Measurements from ENCODE around the gene C19orf81. TPM values are rescaled to one million over a fixed set of nuclear protein-coding genes. Genes with fewer than 3 reads are reported as not detected.

Gene C19orf81
- total and polyA plus RNA-seq, 9 of the 15 experiments (the other 6 are each of a cell fraction or from before 2014, with no cell fraction given): 2.5 to 42.9 (median 33.0) TPM; not detected in 4

DNA sequence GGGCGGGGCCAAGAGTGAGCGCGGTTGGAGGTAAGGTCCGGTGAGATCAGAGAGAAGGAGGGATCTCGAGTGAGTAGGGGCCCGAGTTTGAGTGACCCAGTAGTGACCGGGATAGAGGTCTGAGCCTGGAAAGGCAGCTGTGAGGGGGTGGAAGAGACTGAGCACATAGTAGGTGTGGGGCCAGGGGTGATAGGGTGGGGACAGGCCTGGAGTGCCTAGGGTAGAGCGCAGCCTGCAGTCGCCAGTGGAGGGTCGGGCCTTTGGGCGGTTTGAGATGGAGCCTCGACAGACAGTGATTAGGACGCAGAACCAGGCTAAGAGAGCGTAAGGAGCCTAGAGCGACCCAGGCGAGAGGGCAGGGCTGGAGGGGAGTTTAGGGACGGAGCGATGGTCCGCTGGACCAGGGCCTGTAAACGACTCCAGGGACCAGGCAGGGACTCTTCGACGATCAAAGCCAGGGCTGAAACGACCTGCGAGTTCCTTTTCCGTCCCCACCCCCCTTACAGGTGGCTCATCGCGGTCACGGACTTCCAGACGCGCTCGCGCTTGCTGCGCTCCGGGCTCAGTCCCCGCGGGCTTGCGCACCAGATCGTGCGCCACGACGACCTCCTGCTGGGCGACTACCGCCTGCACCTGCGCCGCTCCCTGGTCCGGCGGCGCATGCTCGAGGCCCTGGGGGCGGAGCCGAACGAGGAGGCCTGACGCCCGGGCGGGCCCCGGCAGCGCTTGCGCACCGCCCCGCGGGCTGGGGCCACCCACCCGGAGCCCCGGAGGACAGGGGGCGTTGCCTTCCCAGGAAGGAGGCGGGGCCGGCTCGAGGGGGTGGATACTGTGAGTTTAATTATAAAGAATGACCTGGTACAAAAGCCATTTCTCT is 9.4 kb downstream of the C19orf81 start (continued):
- TF ChIP-seq, protein P1, sequence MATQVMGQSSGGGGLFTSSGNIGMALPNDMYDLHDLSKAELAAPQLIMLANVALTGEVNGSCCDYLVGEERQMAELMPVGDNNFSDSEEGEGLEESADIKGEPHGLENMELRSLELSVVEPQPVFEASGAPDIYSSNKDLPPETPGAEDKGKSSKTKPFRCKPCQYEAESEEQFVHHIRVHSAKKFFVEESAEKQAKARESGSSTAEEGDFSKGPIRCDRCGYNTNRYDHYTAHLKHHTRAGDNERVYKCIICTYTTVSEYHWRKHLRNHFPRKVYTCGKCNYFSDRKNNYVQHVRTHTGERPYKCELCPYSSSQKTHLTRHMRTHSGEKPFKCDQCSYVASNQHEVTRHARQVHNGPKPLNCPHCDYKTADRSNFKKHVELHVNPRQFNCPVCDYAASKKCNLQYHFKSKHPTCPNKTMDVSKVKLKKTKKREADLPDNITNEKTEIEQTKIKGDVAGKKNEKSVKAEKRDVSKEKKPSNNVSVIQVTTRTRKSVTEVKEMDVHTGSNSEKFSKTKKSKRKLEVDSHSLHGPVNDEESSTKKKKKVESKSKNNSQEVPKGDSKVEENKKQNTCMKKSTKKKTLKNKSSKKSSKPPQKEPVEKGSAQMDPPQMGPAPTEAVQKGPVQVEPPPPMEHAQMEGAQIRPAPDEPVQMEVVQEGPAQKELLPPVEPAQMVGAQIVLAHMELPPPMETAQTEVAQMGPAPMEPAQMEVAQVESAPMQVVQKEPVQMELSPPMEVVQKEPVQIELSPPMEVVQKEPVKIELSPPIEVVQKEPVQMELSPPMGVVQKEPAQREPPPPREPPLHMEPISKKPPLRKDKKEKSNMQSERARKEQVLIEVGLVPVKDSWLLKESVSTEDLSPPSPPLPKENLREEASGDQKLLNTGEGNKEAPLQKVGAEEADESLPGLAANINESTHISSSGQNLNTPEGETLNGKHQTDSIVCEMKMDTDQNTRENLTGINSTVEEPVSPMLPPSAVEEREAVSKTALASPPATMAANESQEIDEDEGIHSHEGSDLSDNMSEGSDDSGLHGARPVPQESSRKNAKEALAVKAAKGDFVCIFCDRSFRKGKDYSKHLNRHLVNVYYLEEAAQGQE (IDR thresholded peaks at IDR 0.05; ENCODE audit: borderline replicate concordance): peak; percentile 70; the same call in 1 of the 2 replicates
- TF ChIP-seq, protein P1 (CRISPR knock-in tag; IDR thresholded peaks at IDR 0.05; ENCODE audit: low read depth): peak; percentile 73; the same call in 1 of the 2 replicates
- TF ChIP-seq, protein P2, sequence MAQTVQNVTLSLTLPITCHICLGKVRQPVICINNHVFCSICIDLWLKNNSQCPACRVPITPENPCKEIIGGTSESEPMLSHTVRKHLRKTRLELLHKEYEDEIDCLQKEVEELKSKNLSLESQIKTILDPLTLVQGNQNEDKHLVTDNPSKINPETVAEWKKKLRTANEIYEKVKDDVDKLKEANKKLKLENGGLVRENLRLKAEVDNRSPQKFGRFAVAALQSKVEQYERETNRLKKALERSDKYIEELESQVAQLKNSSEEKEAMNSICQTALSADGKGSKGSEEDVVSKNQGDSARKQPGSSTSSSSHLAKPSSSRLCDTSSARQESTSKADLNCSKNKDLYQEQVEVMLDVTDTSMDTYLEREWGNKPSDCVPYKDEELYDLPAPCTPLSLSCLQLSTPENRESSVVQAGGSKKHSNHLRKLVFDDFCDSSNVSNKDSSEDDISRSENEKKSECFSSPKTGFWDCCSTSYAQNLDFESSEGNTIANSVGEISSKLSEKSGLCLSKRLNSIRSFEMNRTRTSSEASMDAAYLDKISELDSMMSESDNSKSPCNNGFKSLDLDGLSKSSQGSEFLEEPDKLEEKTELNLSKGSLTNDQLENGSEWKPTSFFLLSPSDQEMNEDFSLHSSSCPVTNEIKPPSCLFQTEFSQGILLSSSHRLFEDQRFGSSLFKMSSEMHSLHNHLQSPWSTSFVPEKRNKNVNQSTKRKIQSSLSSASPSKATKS (CRISPR knock-in tag; IDR thresholded peaks at IDR 0.05): no peak
- TF ChIP-seq ERF (CRISPR knock-in tag; IDR thresholded peaks at IDR 0.05): peak; percentile 91
- no peak for TF ChIP-seq U2AF2 (optimal IDR thresholded peaks at IDR 0.05; ENCODE audit: low read depth, low read length)
- TF ChIP-seq RBM17 (IDR thresholded peaks at IDR 0.05; ENCODE audit: borderline replicate concordance, low read depth, low read length): no peak
- no peak for TF ChIP-seq NFE2L1 (tag; IDR thresholded peaks at IDR 0.05; ENCODE audit: borderline replicate concordance, low read depth)
- peak; percentile 4 for TF ChIP-seq SP2 (IDR thresholded peaks at IDR 0.05; ENCODE audit: extremely low read depth, low read depth, low read length, poor library complexity, severe bottlenecking)
- TF ChIP-seq PHF8 (IDR thresholded peaks at IDR 0.05; ENCODE audit: borderline replicate concordance, low read length): peak; percentile 74
- TF ChIP-seq KDM5B (IDR thresholded peaks at IDR 0.05; ENCODE audit: insufficient replicate concordance, low read depth, low read length): peak; percentile 86
- TF ChIP-seq NR4A1 (CRISPR knock-in tag; IDR thresholded peaks at IDR 0.05): peak; percentile 79; the same call in 1 of the 2 replicates
- TF ChIP-seq NR4A1 (tag; IDR thresholded peaks at IDR 0.05): peak; percentile 75; the same call in 1 of the 2 replicates
- TF ChIP-seq, protein P3, sequence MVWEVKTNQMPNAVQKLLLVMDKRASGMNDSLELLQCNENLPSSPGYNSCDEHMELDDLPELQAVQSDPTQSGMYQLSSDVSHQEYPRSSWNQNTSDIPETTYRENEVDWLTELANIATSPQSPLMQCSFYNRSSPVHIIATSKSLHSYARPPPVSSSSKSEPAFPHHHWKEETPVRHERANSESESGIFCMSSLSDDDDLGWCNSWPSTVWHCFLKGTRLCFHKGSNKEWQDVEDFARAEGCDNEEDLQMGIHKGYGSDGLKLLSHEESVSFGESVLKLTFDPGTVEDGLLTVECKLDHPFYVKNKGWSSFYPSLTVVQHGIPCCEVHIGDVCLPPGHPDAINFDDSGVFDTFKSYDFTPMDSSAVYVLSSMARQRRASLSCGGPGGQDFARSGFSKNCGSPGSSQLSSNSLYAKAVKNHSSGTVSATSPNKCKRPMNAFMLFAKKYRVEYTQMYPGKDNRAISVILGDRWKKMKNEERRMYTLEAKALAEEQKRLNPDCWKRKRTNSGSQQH (CRISPR knock-in tag; IDR thresholded peaks at IDR 0.05): peak; percentile 91
- TF ChIP-seq ZNF311 (CRISPR knock-in tag; IDR thresholded peaks at IDR 0.05): no peak
- peak; percentile 81 for TF ChIP-seq BHLHE40 (IDR thresholded peaks at IDR 0.05; ENCODE audit: low read length)

All from K562 (cell line).